MM.1S (cell line): ENCODE measurements around the gene KCNMA1.

Source experiments
- CTCF ChIP-seq: fragments of 300-600 bp; sonication (generic); IDR thresholded peaks from 2 replicates; pipeline ENCODE4 v1.5.1; 2016; ENCODE audit warnings: antibody characterized with exemption, low read length, mixed read lengths
- EZH2 ChIP-seq: fragments of 300-600 bp; sonication (generic); optimal IDR thresholded peaks from 2 replicates; pipeline ENCODE3; 2017; ENCODE audit warnings: low read depth, mild to moderate bottlenecking, antibody characterized with exemption, low read length, mixed read lengths
- EZH2phosphoT487 ChIP-seq: fragments of 300-600 bp; sonication (generic); IDR thresholded peaks from 2 replicates; pipeline ENCODE4 v1.6.1; 2018; ENCODE audit warnings: antibody characterized with exemption, low read length

- TF ChIP-seq CTCF: no peak
- TF ChIP-seq EZH2phosphoT487: no peak
- TF ChIP-seq EZH2: no peak
Measured at GRCh38 chr10:77168861-77169260, 468.7 kb downstream of the KCNMA1 start.
